Hypothalamus (tissue), 51 donors: Measurements from ENCODE around the gene RAD51C.
"Not testable (repeated sequence)": the region's sequence is repeated elsewhere in the genome, so short reads cannot be mapped to it uniquely, and the experiment has no call there.

ENCODE experiments used
- DNase-seq, 51 donors: peaks; one replicate each; lab custom pipeline; 2025; lab: John Stamatoyannopoulos, UW

Gene RAD51C

DNA sequence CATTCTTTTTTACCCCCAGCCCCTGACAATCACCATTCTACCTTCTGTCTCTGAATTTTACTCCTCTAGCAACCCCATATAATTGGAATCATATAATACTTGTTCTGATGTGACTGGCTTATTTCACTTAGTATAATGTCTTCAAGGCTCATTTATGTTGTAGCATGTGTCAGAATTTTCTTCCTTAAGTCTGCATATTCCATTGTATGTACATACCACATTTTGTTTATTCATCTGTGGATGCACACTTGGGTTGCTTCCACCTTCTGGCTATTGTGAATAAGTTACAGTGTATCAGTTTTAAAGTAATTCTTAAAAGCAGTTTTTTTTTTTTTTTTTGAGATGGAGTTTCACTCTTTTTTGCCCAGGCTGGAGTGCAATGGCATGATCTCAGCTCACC, 38.5 kb downstream of the RAD51C start:
- DNase-seq = no peak

- DNase-seq = no peak
Observed at GRCh38 chr17:58734040-58734439, 41.6 kb downstream of the RAD51C start.

GRCh38 chr17:58734811-58735210, 42.4 kb downstream of the RAD51C start:
- no peak for DNase-seq

GRCh38 chr17:58741121-58741625, 48.8 kb downstream of the RAD51C start:
- no peak for DNase-seq

DNA sequence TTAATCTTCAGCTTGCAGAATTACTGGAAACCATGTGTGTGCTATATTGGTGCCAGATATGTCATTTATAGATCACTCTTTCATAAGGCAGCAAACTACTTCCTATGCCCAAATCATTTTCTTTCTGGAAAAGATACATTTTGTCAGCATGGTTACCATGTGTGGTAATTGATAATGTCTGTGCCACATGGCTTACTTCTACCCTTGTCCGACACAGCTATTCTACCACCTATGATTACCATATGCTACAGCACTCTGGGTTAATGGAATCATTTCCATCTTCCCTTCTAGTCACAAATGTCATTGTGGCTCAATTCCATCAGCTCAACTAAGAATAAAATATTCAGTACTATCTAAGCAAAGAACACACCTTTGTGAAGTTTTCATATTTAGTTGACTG, 55.3 kb downstream of the RAD51C start:
- DNase-seq = no peak

GRCh38 chr17:58749627-58750026, 57.2 kb downstream of the RAD51C start:
- DNase-seq = not testable (repeated sequence)

DNA sequence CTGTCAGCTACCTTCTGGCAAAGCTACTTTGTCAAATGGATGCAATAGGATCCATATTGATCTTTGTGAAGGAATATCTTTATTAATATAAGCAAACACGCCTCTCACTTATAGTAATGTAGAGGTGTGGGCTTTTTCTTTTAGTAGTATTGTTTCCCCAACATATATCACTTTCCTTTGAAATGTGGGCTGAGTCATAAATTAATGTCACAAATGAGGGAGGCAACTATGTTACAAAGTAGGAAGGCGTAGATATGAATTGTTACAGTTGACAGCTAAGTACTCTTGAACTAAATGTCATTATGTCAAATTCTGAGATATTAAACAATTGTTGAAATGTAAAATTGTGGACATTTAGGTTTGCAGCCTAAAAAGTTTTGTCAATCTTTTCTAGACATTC, 60.6 kb downstream of the RAD51C start:
- no peak for DNase-seq

GRCh38 chr17:58755269-58755576, 62.8 kb downstream of the RAD51C start:
- no peak for DNase-seq

DNA sequence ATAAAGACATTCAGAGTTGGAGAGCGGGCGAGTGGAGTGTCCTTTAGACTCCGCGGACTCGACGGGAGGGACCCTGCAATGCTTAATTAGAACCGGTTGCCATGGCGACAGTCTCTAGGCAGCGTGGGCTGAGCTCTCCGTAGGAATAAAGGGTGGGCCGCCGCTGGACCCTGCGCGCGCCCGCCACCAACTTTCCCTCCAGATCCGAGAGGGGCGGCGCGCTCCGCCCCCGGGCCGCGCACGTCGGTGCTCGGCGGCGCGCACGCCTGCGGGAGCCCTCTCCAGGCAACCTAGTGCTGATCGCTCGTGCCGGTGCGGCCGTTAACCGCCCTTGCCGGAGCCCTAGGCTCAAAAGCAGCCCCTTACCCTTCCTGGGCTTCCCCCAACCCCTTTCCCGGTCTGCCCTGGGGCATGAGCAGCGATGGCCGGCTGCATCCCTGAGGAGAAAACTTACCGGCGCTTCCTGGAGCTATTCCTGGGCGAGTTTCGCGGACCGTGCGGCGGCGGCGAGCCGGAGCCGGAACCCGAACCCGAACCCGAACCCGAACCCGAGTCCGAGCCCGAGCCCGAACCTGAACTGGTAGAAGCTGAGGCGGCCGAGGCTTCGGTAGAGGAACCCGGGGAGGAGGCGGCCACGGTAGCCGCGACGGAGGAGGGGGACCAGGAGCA, 63.3 kb downstream of the RAD51C start, which contains the start of gene PPM1E:
PPM1E (plus strand) TSS at position 278 of the 669 bp plus-strand sequence.
- DNase-seq = peak in 44 of 51 donors; percentile 8 to 68 (median 32)

- DNase-seq = peak in 14 of 51 donors; percentile 2 to 32 (median 11)
Observed at GRCh38 chr17:58756246-58757161, 64.1 kb downstream of the RAD51C start.

- no peak for DNase-seq
Observed at GRCh38 chr17:58757162-58757613, 64.8 kb downstream of the RAD51C start.

GRCh38 chr17:58758890-58759289, 66.5 kb downstream of the RAD51C start:
- no peak for DNase-seq

GRCh38 chr17:58759522-58759921, 67.1 kb downstream of the RAD51C start:
- no peak for DNase-seq

DNA sequence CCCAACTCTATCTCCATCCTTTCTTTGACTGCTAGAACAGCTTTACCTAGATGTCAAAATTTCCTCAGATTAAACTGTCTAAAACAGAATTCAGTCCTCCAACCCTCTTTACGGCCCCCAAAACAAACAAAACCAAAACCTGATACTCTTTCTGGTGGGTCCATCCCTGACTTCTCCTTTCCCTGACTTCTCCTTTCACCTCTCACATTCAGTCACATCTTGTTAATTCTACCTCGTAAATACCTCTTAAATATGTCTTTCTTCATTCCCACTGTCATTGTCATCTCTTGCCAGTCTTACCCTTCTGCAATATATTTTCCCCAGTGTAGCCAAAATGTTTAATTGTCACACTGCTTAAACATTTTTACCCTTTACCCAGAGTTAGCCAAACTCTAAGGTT, 67.8 kb downstream of the RAD51C start:
- no peak for DNase-seq

- no peak for DNase-seq
Observed at GRCh38 chr17:58763263-58763662, 70.9 kb downstream of the RAD51C start.

GRCh38 chr17:58764373-58764772, 72.0 kb downstream of the RAD51C start:
- DNase-seq = no peak

DNA sequence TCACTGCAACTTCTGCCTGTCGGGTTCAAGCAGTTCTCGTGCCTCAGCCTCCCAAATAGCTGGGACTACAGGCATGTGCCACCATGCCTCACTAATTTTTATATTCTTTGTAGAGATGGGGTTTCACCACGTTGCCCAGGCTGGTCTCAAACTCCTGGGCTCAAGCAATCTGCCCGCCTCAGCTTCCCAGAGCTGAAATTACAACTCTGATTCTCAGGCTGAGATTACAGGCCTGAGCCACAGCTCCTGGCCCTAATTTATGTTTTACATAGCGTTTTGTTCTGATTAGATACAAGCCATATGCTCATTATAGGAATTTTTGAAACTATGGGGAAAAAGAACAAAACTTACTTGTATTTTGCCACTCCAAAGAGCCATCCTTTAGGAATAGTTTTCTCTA, 86.1 kb downstream of the RAD51C start:
- DNase-seq = not testable (repeated sequence)

DNA sequence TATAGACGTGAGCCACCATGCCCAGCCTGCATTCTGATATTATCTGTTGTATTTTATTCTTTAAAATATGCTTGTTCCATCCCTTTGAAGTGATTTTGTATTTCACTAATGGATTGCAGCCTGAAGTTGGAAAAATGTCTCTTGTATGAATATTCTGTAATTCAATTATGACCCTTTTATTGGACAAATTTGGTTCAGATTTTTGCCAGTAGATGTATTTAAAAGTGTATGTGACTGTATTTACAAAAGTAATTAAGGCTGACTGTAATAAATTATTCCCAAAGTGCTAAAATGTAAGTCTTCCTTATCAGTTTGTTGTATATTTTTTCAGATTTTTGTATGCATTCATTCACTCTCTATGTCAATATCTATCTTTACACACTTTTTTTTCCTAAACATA, 87.0 kb downstream of the RAD51C start:
- no peak for DNase-seq

- no peak for DNase-seq
Observed at GRCh38 chr17:58783380-58783779, 91.0 kb downstream of the RAD51C start.

GRCh38 chr17:58785097-58785496, 92.7 kb downstream of the RAD51C start:
- no peak for DNase-seq
